ENCODE measurements around the gene CYRIA.

Gene CYRIA

GRCh38 chr2:16647992-16648617, 17.5 kb downstream of the CYRIA start:
- Histone ChIP-seq H3K4me1 (ENCODE audit: insufficient read depth, low read length) (peaks cover 5% of the 10 kb centered on the region; the same call in 1 of the 2 replicates), H3K4me3 (ENCODE audit: low read length) (no peak overlapping the region), H3K9me3 (ENCODE audit: insufficient read depth, low read depth, low read length) (no peaks in the 10 kb centered on the region), H3K27me3 (ENCODE audit: insufficient read depth, low read length) (no peaks in the 10 kb centered on the region), H3K9ac (ENCODE audit: low read depth, low read length) (no peak overlapping the region), H3K36me3 (ENCODE audit: insufficient read depth, low read length) (no peaks in the 10 kb centered on the region), H3K27ac (ENCODE audit: low read depth, low read length) (no peak overlapping the region)
- WGBS = 74% methylated on average over 2 of the region's 2 CpGs

GRCh38 chr2:16645775-16646559, 19.7 kb downstream of the CYRIA start:
- H3K9ac ChIP-seq (ENCODE audit: low read depth, low read length) = no peak overlapping the region
- WGBS = 79% methylated on average over 2 of the region's 3 CpGs
- no peaks in the 10 kb centered on the region for H3K4me1 ChIP-seq (ENCODE audit: insufficient read depth, low read length)
- no peaks in the 10 kb centered on the region for H3K27me3 ChIP-seq (ENCODE audit: insufficient read depth, low read length)
- no peak overlapping the region for H3K4me3 ChIP-seq (ENCODE audit: low read length)
- no peaks in the 10 kb centered on the region for H3K36me3 ChIP-seq (ENCODE audit: insufficient read depth, low read length)
- no peak overlapping the region for H3K27ac ChIP-seq (ENCODE audit: low read depth, low read length)
- no peaks in the 10 kb centered on the region for H3K9me3 ChIP-seq (ENCODE audit: insufficient read depth, low read depth, low read length)

DNA sequence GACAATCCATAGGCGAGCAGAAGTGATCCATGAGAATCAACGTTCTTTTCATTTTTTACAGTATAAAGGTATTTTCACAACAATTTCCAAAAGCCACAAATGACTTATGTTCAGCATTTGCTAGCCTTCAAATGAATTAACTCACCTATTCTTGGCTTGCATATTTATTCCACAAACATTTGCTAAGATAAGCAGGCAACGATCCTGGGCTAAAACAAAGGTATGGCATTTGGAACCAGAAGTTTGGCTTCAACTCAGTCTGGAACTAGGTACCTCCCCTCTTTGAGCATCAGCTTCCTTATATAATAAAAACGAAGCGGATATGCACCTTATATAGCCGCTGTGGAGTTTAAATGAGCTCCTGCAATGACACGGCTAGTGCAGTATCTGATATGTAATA, 20.5 kb downstream of the CYRIA start:
- 96% methylated on average over 7 of the region's 7 CpGs for WGBS

GRCh38 chr2:16644221-16644925, 21.3 kb downstream of the CYRIA start:
- WGBS = 91% methylated on average over 5 of the region's 6 CpGs

More for the DNA sequence above, 20.5 kb downstream of the CYRIA start:
- Histone ChIP-seq H3K9ac (ENCODE audit: low read depth, low read length) (no peak overlapping the region), H3K27ac (ENCODE audit: low read depth, low read length) (no peak overlapping the region), H3K27me3 (ENCODE audit: insufficient read depth, low read length) (no peaks in the 10 kb centered on the region), H3K36me3 (ENCODE audit: insufficient read depth, low read length) (no peaks in the 10 kb centered on the region), H3K4me1 (ENCODE audit: insufficient read depth, low read length) (no peaks in the 10 kb centered on the region), H3K9me3 (ENCODE audit: insufficient read depth, low read depth, low read length) (no peaks in the 10 kb centered on the region), H3K4me3 (ENCODE audit: low read length) (no peak overlapping the region)

GRCh38 chr2:16643099-16643498, 22.5 kb downstream of the CYRIA start:
- no peaks in the 10 kb centered on the region for H3K9me3 ChIP-seq (ENCODE audit: insufficient read depth, low read depth, low read length)
- WGBS = 88% methylated on average over 2 of the region's 2 CpGs
- H3K27me3 ChIP-seq (ENCODE audit: insufficient read depth, low read length) = no peaks in the 10 kb centered on the region
- peaks cover 8% of the 10 kb centered on the region for H3K4me1 ChIP-seq (ENCODE audit: insufficient read depth, low read length)
- no peak overlapping the region for H3K27ac ChIP-seq (ENCODE audit: low read depth, low read length)
- H3K4me3 ChIP-seq (ENCODE audit: low read length) = no peak overlapping the region
- H3K36me3 ChIP-seq (ENCODE audit: insufficient read depth, low read length) = no peaks in the 10 kb centered on the region
- H3K9ac ChIP-seq (ENCODE audit: low read depth, low read length) = no peak overlapping the region

More at GRCh38 chr2:16644221-16644925, 21.3 kb downstream of the CYRIA start:
- H3K4me3 ChIP-seq (ENCODE audit: low read length) = no peak overlapping the region
- peaks cover 3% of the 10 kb centered on the region for H3K4me1 ChIP-seq (ENCODE audit: insufficient read depth, low read length)
- H3K36me3 ChIP-seq (ENCODE audit: insufficient read depth, low read length) = no peaks in the 10 kb centered on the region
- no peak overlapping the region for H3K9ac ChIP-seq (ENCODE audit: low read depth, low read length)
- no peaks in the 10 kb centered on the region for H3K27me3 ChIP-seq (ENCODE audit: insufficient read depth, low read length)
- H3K9me3 ChIP-seq (ENCODE audit: insufficient read depth, low read depth, low read length) = no peaks in the 10 kb centered on the region
- H3K27ac ChIP-seq (ENCODE audit: low read depth, low read length) = no peak overlapping the region

- H3K36me3 ChIP-seq (ENCODE audit: insufficient read depth, low read length) = no peaks in the 10 kb centered on the region
- no peak overlapping the region for H3K4me3 ChIP-seq (ENCODE audit: low read length)
- H3K27ac ChIP-seq (ENCODE audit: low read depth, low read length) = no peak overlapping the region
- H3K27me3 ChIP-seq (ENCODE audit: insufficient read depth, low read length) = no peaks in the 10 kb centered on the region
- H3K9ac ChIP-seq (ENCODE audit: low read depth, low read length) = no peak overlapping the region
- H3K9me3 ChIP-seq (ENCODE audit: insufficient read depth, low read depth, low read length) = 0 out of 2 replicates have a peak, but pooled peaks cover 3% of the 10 kb centered on the region
- H3K4me1 ChIP-seq (ENCODE audit: insufficient read depth, low read length) = peaks cover 8% of the 10 kb centered on the region
- WGBS = 95% methylated on average over 3 of the region's 3 CpGs
Measured at GRCh38 chr2:16642088-16642487, 23.5 kb downstream of the CYRIA start.

DNA sequence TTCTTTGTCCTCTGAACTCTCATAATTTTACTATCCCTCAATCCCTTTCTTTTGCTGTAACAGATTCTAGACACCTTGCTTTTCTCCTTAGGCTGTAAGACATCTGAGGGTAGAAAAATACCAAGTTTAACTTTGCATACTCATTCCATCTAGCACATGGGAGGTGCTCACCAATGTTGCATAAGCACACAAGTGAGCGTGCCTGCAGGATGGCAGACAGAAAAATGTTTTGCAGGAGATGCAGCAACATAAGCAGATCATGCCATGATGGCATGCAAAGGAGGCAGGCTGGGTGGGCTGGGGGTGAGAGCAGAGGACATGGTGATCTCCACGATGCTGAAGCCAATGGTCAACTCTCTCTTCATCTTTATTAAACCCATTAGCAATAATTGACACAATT, 24.1 kb downstream of the CYRIA start:
- Histone ChIP-seq H3K9ac (ENCODE audit: low read depth, low read length) (no peak overlapping the region), H3K27me3 (ENCODE audit: insufficient read depth, low read length) (no peaks in the 10 kb centered on the region), H3K4me3 (ENCODE audit: low read length) (no peak overlapping the region), H3K4me1 (ENCODE audit: insufficient read depth, low read length) (peaks cover 8% of the 10 kb centered on the region), H3K9me3 (ENCODE audit: insufficient read depth, low read depth, low read length) (0 out of 2 replicates have a peak, but pooled peaks cover 3% of the 10 kb centered on the region), H3K36me3 (ENCODE audit: insufficient read depth, low read length) (no peaks in the 10 kb centered on the region), H3K27ac (ENCODE audit: low read depth, low read length) (no peak overlapping the region)
- 98% methylated on average over 1 of the region's 2 CpGs for WGBS

DNA sequence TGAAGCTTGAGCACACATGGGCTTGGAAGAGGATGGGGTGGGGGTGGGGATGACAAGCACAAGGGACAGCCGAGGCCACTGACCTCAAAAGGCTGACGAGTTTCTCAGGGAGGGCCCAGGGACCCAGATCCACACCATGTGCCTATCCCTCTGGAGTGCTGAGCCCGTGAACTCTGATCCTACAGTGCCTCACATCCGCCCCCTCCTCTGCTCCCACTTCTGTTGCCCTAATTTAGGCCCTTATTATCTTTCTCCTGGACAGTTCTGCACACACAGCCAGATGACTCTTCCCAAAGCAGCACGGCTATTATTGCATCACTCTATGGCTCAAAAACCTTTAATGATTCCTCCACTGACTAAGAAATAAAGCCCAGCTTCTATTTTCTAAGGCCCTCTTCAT, 24.8 kb downstream of the CYRIA start:
- H3K4me1 ChIP-seq (ENCODE audit: insufficient read depth, low read length) = peaks cover 8% of the 10 kb centered on the region
- H3K9ac ChIP-seq (ENCODE audit: low read depth, low read length) = no peak overlapping the region
- 0 out of 2 replicates have a peak, but pooled peaks cover 3% of the 10 kb centered on the region for H3K9me3 ChIP-seq (ENCODE audit: insufficient read depth, low read depth, low read length)
- 88% methylated on average over 5 of the region's 5 CpGs for WGBS
- no peaks in the 10 kb centered on the region for H3K27me3 ChIP-seq (ENCODE audit: insufficient read depth, low read length)
- H3K27ac ChIP-seq (ENCODE audit: low read depth, low read length) = no peak overlapping the region
- H3K36me3 ChIP-seq (ENCODE audit: insufficient read depth, low read length) = no peaks in the 10 kb centered on the region
- no peak overlapping the region for H3K4me3 ChIP-seq (ENCODE audit: low read length)

GRCh38 chr2:16640001-16640700, 25.5 kb downstream of the CYRIA start:
- peaks cover 8% of the 10 kb centered on the region for H3K4me1 ChIP-seq (ENCODE audit: insufficient read depth, low read length)

GRCh38 chr2:16639431-16639830, 26.2 kb downstream of the CYRIA start:
- Histone ChIP-seq H3K9ac (ENCODE audit: low read depth, low read length) (no peak overlapping the region), H3K27ac (ENCODE audit: low read depth, low read length) (no peak overlapping the region), H3K4me1 (ENCODE audit: insufficient read depth, low read length) (peaks cover 8% of the 10 kb centered on the region), H3K36me3 (ENCODE audit: insufficient read depth, low read length) (no peaks in the 10 kb centered on the region), H3K27me3 (ENCODE audit: insufficient read depth, low read length) (no peaks in the 10 kb centered on the region), H3K9me3 (ENCODE audit: insufficient read depth, low read depth, low read length) (0 out of 2 replicates have a peak, but pooled peaks cover 3% of the 10 kb centered on the region), H3K4me3 (ENCODE audit: low read length) (no peak overlapping the region)
- WGBS = 38% methylated on average over 1 of the region's 2 CpGs

More at GRCh38 chr2:16640001-16640700, 25.5 kb downstream of the CYRIA start:
- Histone ChIP-seq H3K9ac (ENCODE audit: low read depth, low read length) (no peak overlapping the region), H3K36me3 (ENCODE audit: insufficient read depth, low read length) (no peaks in the 10 kb centered on the region), H3K4me3 (ENCODE audit: low read length) (no peak overlapping the region), H3K9me3 (ENCODE audit: insufficient read depth, low read depth, low read length) (0 out of 2 replicates have a peak, but pooled peaks cover 3% of the 10 kb centered on the region), H3K27me3 (ENCODE audit: insufficient read depth, low read length) (no peaks in the 10 kb centered on the region), H3K27ac (ENCODE audit: low read depth, low read length) (no peak overlapping the region)
- 89% methylated on average over 9 of the region's 9 CpGs for WGBS
